H9 (cell line): ENCODE measurements around the gene OAF. TPM values are rescaled to one million over a fixed set of nuclear protein-coding genes. Genes with fewer than 3 reads are reported as not detected.

Experiments
- DNase-seq: peaks from one replicate; pipeline ENCODE4 v3.0.0-alpha.2; 2017
- H2AFZ ChIP-seq: one replicate; pipeline ENCODE4 v1.6.1; 2013; ENCODE audit warnings: mild to moderate bottlenecking, low read length, control low read depth, moderate library complexity
- H2AK5ac ChIP-seq: 2 replicates; pipeline ENCODE4 v1.6.1; 2013; ENCODE audit warnings: low read length, control low read depth, mixed read lengths; ENCODE audit not compliant: insufficient read length
- H2BK120ac ChIP-seq: one replicate; pipeline ENCODE4 v1.6.1; 2013; ENCODE audit warnings: low read depth, mild to moderate bottlenecking, low read length, control low read depth, inconsistent platforms; ENCODE audit not compliant: poor library complexity, severe bottlenecking
- H2BK12ac ChIP-seq: 2 replicates; pipeline ENCODE4 v1.6.1; 2013; ENCODE audit warnings: low read length, control low read depth, mixed read lengths, low read depth; ENCODE audit not compliant: insufficient read length
- H2BK15ac ChIP-seq: 2 replicates; pipeline ENCODE4 v1.6.1; 2013; ENCODE audit warnings: low read depth, low read length, control low read depth
- H2BK20ac ChIP-seq: one replicate; pipeline ENCODE4 v1.6.1; 2013; ENCODE audit warnings: low read depth, mild to moderate bottlenecking, low read length, control low read depth, inconsistent platforms; ENCODE audit not compliant: poor library complexity, severe bottlenecking
- H2BK5ac ChIP-seq: 2 replicates; pipeline ENCODE4 v1.6.1; 2013; ENCODE audit warnings: low read length, control low read depth, mixed read lengths; ENCODE audit not compliant: insufficient read length
- H3K14ac ChIP-seq: 2 replicates; pipeline ENCODE4 v1.6.1; 2013; ENCODE audit warnings: low read length, control low read depth; ENCODE audit not compliant: insufficient read depth
- H3K18ac ChIP-seq: 2 replicates; pipeline ENCODE4 v1.6.1; 2013; ENCODE audit warnings: low read depth, mild to moderate bottlenecking, mixed read lengths, low read length, control low read depth; ENCODE audit not compliant: insufficient read length
- H3K23ac ChIP-seq: 2 replicates; pipeline ENCODE4 v1.6.1; 2013; ENCODE audit warnings: low read length, control low read depth, mixed read lengths, low read depth; ENCODE audit not compliant: insufficient read length
- H3K23me2 ChIP-seq: 2 replicates; pipeline ENCODE4 v1.6.1; 2013; ENCODE audit warnings: low read depth, mild to moderate bottlenecking, mixed read lengths, low read length, control low read depth; ENCODE audit not compliant: insufficient read length, poor library complexity, severe bottlenecking
- H3K27ac ChIP-seq: 2 replicates; pipeline ENCODE4 v1.5.1; 2013; ENCODE audit warnings: low read length, control low read depth, mixed read lengths, low read depth; ENCODE audit not compliant: insufficient read length
- H3K27me3 ChIP-seq: 2 replicates; pipeline ENCODE4 v1.6.1; 2013; ENCODE audit warnings: low read length, control low read depth, inconsistent platforms; ENCODE audit not compliant: insufficient read depth
- H3K4ac ChIP-seq: 2 replicates; pipeline ENCODE4 v1.6.1; 2013; ENCODE audit warnings: low read depth, mild to moderate bottlenecking, control low read depth, inconsistent platforms, low read length, moderate library complexity
- H3K4me1 ChIP-seq: 2 replicates; pipeline ENCODE4 v1.6.1; 2013; ENCODE audit warnings: low read length, control low read depth, inconsistent platforms; ENCODE audit not compliant: insufficient read depth
- H3K4me2 ChIP-seq: 2 replicates; pipeline ENCODE4 v1.6.1; 2013; ENCODE audit warnings: low read length, control low read depth, mixed read lengths; ENCODE audit not compliant: insufficient read length, insufficient read depth
- H3K56ac ChIP-seq: 2 replicates; pipeline ENCODE4 v1.6.1; 2013; ENCODE audit warnings: low read depth, mild to moderate bottlenecking, mixed read lengths, low read length, control low read depth; ENCODE audit not compliant: insufficient read length
- H3K79me1 ChIP-seq: 2 replicates; pipeline ENCODE4 v1.6.1; 2013; ENCODE audit warnings: low read depth, mild to moderate bottlenecking, moderate library complexity, low read length, control low read depth, inconsistent platforms; ENCODE audit not compliant: insufficient read depth, poor library complexity, severe bottlenecking
- H3K79me2 ChIP-seq: 2 replicates; pipeline ENCODE4 v1.6.1; 2013; ENCODE audit warnings: low read length, control low read depth, inconsistent platforms; ENCODE audit not compliant: insufficient read depth
- H3K9ac ChIP-seq: 2 replicates; pipeline ENCODE4 v1.6.1; 2013; ENCODE audit warnings: low read length, control low read depth, mixed read lengths; ENCODE audit not compliant: insufficient read length; ENCODE audit errors: extremely low read depth
- H3K9me3 ChIP-seq: one replicate; pipeline ENCODE4 v1.6.1; 2013; ENCODE audit warnings: low read depth, low read length, inconsistent platforms; ENCODE audit not compliant: control insufficient read depth
- H3T11ph ChIP-seq: one replicate; pipeline ENCODE4 v1.6.1; 2013; ENCODE audit warnings: mild to moderate bottlenecking, low read length, control low read depth, inconsistent platforms
- H4K20me1 ChIP-seq: one replicate; pipeline ENCODE4 v1.6.1; 2013; ENCODE audit not compliant: control insufficient read depth, insufficient read length, insufficient read depth
- H4K5ac ChIP-seq: 2 replicates; pipeline ENCODE4 v1.6.1; 2013; ENCODE audit warnings: low read depth, mild to moderate bottlenecking, mixed read lengths, low read length, control low read depth; ENCODE audit not compliant: insufficient read length
- H4K8ac ChIP-seq: replicated peaks from 2 replicates; pipeline ENCODE4 v1.6.1; 2013; ENCODE audit warnings: low read length, control low read depth, mixed read lengths, low read depth; ENCODE audit not compliant: insufficient read length
- H4K91ac ChIP-seq: 2 replicates; pipeline ENCODE4 v1.6.1; 2013; ENCODE audit warnings: low read depth, mild to moderate bottlenecking, moderate library complexity, mixed read lengths, low read length, control low read depth; ENCODE audit not compliant: insufficient read length
- H3K27ac Mint-ChIP-seq, 3 experiments: 2 replicates in 2 of 3; 3 replicates in 1 of 3; pipeline ENCODE4 v1.8.0; 2020 to 2021; ENCODE audit warnings: mixed read lengths in 3 of 3, mild to moderate bottlenecking in 1 of 3, moderate library complexity in 1 of 3
- H3K27me3 Mint-ChIP-seq: 2 replicates; pipeline ENCODE4 v1.8.0; 2021; ENCODE audit warnings: low read depth, mild to moderate bottlenecking, moderate library complexity, mixed read lengths
- H3K36me3 Mint-ChIP-seq, 3 experiments: 2 replicates in 2 of 3; 3 replicates in 1 of 3; pipeline ENCODE4 v1.8.0; 2020 to 2021; ENCODE audit warnings: low read depth in 3 of 3, mixed read lengths in 3 of 3; ENCODE audit not compliant: insufficient read depth in 1 of 3
- H3K4me1 Mint-ChIP-seq, 2 experiments: 2 replicates each; pipeline ENCODE4 v1.8.0; 2020; ENCODE audit warnings: mixed read lengths in 2 of 2
- H3K4me3 Mint-ChIP-seq, 2 experiments: 2 replicates in 1 of 2; 3 replicates in 1 of 2; pipeline ENCODE4 v1.8.0; 2020 to 2021; ENCODE audit warnings: mild to moderate bottlenecking in 2 of 2, mixed read lengths in 2 of 2, moderate library complexity in 1 of 2
- H3K9me3 Mint-ChIP-seq, 2 experiments: 2 replicates in 1 of 2; 3 replicates in 1 of 2; pipeline ENCODE4 v1.8.0; 2020; ENCODE audit warnings: mild to moderate bottlenecking in 2 of 2, mixed read lengths in 2 of 2, moderate library complexity in 1 of 2
- WGBS: extraction: QIAGEN DNeasy Blood & Tissue Kit; methylation state at CpG from one replicate; pipeline ENCODE4 v1.1.7; 2013; ENCODE audit warnings: missing lambda C conversion rate, low lambda C conversion rate, mixed read lengths; ENCODE audit not compliant: insufficient read length; ENCODE audit errors: extremely low coverage; 5-methylcytosine and 5-hydroxymethylcytosine counted together
- total RNA-seq: library from RNA; stranded (reverse); gene quantifications from 2 replicates; pipeline ENCODE4 v1.2.1, GENCODE V29; 2021
- TF ChIP-seq, protein P1 (sequence below): fragments of 200-600 bp; sonication (generic); conservative IDR thresholded peaks from 3 replicates; pipeline ENCODE4 v1.8.0; 2021; ENCODE audit warnings: antibody characterized with exemption, mild to moderate bottlenecking

The OAF gene
- total RNA-seq, 1 experiment from 2014 or later, result 1.1 TPM

GRCh38 chr11:120181376-120181975 is 29.4 kb upstream of the OAF start:
- H2AK5ac ChIP-seq, result no peak overlapping the region
- H3K27ac ChIP-seq, result no peak overlapping the region
- H2BK20ac ChIP-seq, result no peak overlapping the region
- no peak overlapping the region for H3T11ph ChIP-seq
- H2BK120ac ChIP-seq, result no peak overlapping the region
- no peak overlapping the region for H2BK5ac ChIP-seq
- Mint-ChIP-seq H3K36me3 (no peaks in the 10 kb centered on the region), H3K4me1 (peaks cover 14 to 40% of the 10 kb centered on the region in 2 experiments), H3K4me3 (no peak overlapping the region), H3K27me3 (peaks cover 99% of the 10 kb centered on the region), H3K27ac (no peak overlapping the region; a peak in 1 of 7 replicates), H3K9me3 (no peaks in the 10 kb centered on the region; a peak in 1 of 5 replicates)
- H3K79me2 ChIP-seq, result no peaks in the 10 kb centered on the region
- H3K4ac ChIP-seq, result no peak overlapping the region
- no peak overlapping the region for H3K23ac ChIP-seq
- H3K4me1 ChIP-seq, result no peaks in the 10 kb centered on the region; the same call in 1 of the 2 replicates
- H3K4me2 ChIP-seq, result no peak overlapping the region
- H3K18ac ChIP-seq, result no peak overlapping the region
- H3K9ac ChIP-seq, result no peak overlapping the region
- H2BK12ac ChIP-seq, result no peak overlapping the region
- H3K56ac ChIP-seq, result no peak overlapping the region
- H4K5ac ChIP-seq, result no peak overlapping the region
- no peak overlapping the region for H4K91ac ChIP-seq
- no peak for DNase-seq
- H4K20me1 ChIP-seq, result no peaks in the 10 kb centered on the region
- TF ChIP-seq, protein P1, sequence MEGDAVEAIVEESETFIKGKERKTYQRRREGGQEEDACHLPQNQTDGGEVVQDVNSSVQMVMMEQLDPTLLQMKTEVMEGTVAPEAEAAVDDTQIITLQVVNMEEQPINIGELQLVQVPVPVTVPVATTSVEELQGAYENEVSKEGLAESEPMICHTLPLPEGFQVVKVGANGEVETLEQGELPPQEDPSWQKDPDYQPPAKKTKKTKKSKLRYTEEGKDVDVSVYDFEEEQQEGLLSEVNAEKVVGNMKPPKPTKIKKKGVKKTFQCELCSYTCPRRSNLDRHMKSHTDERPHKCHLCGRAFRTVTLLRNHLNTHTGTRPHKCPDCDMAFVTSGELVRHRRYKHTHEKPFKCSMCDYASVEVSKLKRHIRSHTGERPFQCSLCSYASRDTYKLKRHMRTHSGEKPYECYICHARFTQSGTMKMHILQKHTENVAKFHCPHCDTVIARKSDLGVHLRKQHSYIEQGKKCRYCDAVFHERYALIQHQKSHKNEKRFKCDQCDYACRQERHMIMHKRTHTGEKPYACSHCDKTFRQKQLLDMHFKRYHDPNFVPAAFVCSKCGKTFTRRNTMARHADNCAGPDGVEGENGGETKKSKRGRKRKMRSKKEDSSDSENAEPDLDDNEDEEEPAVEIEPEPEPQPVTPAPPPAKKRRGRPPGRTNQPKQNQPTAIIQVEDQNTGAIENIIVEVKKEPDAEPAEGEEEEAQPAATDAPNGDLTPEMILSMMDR, result no peak
- peaks cover 10% of the 10 kb centered on the region for H3K27me3 ChIP-seq
- no peaks in the 10 kb centered on the region for H3K79me1 ChIP-seq
- no peak overlapping the region for H2BK15ac ChIP-seq
- no CpG with 5 or more reads among the region's 10 CpGs for WGBS
- no peak overlapping the region for H2AFZ ChIP-seq
- H3K23me2 ChIP-seq, result no peaks in the 10 kb centered on the region
- no peak overlapping the region for H4K8ac ChIP-seq
- H3K14ac ChIP-seq, result no peak overlapping the region
- H3K9me3 ChIP-seq, result no peaks in the 10 kb centered on the region
